Measurements from ENCODE around the gene CCDC106.

The CCDC106 gene

DNA sequence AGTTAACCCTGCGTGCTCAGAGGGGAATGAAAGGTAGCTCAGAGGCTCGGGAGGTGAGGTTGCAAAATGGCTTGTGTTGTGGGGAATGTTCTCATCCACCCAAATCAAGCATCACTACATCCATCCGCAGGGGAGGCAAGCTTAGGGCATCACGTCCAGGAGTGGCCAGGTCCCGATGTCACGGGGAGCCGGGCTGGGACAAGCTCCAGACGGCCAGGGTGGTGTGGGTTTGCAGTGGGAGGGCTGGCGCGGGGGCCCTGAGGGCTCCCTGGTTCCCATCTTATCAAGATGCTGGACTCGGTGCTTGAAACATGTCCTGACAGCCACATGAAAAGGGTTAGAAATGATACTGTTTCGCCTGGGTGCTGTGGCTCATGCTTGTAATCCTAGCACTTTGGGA is 52.8 kb downstream of the CCDC106 start:
- no peak for DNase-seq

DNA sequence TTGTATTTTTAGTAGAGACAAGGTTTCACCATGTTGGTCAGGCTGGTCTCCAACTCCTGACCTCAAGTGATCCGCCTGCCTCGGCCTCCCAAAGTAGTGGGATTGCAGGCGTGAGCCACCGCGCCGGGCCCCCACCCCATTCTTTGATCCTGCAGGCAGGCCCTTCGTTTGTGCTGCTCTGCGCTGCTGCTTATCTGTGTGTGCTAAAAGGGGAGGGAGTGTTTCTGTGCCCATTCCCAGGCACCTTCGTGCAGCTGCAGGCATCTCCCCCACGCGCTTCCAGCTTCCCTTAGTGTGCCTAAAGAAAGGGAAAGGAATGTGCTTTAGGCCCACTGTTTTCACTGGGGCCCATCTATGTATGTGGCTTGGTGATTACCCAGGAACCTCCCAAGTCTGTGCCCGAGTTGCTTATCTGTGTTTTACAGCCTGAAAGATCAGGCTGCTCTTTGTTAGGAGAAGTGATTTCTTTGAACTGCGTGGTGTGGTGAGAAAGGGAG is 54.2 kb downstream of the CCDC106 start:
- DNase-seq, result no peak

Data from activated CD4-positive, alpha-beta T cell treated with anti-CD3 and anti-CD28 coated beads, Interleukin-2, Interleukin-6, amounts not matched to agents 100 ng/mL and 50 ng/mL, durations not matched to agents 16 hours and 8 hours (primary cell).